Ectodermal cell (in vitro differentiated cells): ENCODE measurements around the gene ZNF717.

Experiments
- H3K27ac ChIP-seq: 2 replicates; pipeline ENCODE4 v1.7.0; 2013; ENCODE audit warnings: mild to moderate bottlenecking, low read depth, low read length; ENCODE audit not compliant: insufficient read depth, poor library complexity, severe bottlenecking
- H3K27me3 ChIP-seq: 2 replicates; pipeline ENCODE4 v1.7.0; 2013; ENCODE audit warnings: mild to moderate bottlenecking, low read length; ENCODE audit not compliant: insufficient read depth, control insufficient read depth, poor library complexity, severe bottlenecking
- H3K36me3 ChIP-seq: one replicate; pipeline ENCODE4 v1.7.0; 2013; ENCODE audit warnings: low read length; ENCODE audit not compliant: control insufficient read depth, insufficient read depth
- H3K4me1 ChIP-seq: one replicate; pipeline ENCODE4 v1.7.0; 2013; ENCODE audit warnings: low read length; ENCODE audit not compliant: control insufficient read depth, insufficient read depth
- H3K4me3 ChIP-seq: 2 replicates; pipeline ENCODE4 v1.7.0; 2013; ENCODE audit warnings: low read depth, low read length, control low read depth; ENCODE audit not compliant: insufficient read depth
- H3K9me3 ChIP-seq: 2 replicates; pipeline ENCODE4 v1.7.0; 2013; ENCODE audit warnings: mild to moderate bottlenecking, low read length, moderate library complexity; ENCODE audit not compliant: control insufficient read depth
- WGBS, 2 experiments: methylation state at CpG; one replicate each; pipeline ENCODE4 v1.1.7; 2013; ENCODE audit warnings: missing lambda C conversion rate in 2 of 2; 5-methylcytosine and 5-hydroxymethylcytosine counted together

The ZNF717 gene

DNA sequence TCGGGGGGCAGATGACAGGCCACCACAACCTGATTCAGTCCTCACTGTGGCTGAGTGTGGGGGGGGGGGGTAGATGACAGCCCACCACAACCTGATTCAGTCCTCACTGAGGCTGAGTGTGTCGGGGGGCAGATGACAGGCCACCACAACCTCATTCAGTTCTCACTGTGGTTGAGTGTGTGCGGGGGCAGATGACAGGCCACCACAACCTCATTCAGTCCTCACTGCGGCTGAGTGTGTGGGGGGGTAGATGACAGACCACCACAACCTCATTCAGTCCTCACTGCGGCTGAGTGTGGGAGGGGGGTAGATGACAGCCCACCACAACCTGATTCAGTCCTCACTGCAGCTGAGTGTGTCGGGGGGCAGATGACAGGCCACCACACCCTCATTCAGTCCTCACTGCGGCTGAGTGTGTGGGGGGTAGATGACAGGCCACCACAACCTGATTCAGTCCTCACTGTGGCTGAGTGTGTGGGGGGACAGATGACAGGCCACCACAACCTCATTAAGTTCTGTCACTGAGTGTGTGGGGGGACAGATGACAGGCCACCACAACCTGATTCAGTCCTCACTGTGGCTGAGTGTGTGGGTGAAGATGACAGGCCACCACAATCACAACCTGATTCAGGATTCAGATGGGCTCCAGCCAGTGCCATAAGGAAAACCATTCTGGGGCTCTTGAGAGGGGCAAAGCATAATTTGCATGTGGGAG, 16.9 kb downstream of the ZNF717 start:
- 87 to 96% methylated on average over 3 to 7 of the region's 7 CpGs for WGBS, 2 experiments
- Histone ChIP-seq H3K27me3 (no peaks in the 10 kb centered on the region), H3K27ac (no peak overlapping the region), H3K36me3 (peaks cover 8% of the 10 kb centered on the region), H3K9me3 (no peaks in the 10 kb centered on the region), H3K4me3 (no peak overlapping the region), H3K4me1 (no peaks in the 10 kb centered on the region)

DNA sequence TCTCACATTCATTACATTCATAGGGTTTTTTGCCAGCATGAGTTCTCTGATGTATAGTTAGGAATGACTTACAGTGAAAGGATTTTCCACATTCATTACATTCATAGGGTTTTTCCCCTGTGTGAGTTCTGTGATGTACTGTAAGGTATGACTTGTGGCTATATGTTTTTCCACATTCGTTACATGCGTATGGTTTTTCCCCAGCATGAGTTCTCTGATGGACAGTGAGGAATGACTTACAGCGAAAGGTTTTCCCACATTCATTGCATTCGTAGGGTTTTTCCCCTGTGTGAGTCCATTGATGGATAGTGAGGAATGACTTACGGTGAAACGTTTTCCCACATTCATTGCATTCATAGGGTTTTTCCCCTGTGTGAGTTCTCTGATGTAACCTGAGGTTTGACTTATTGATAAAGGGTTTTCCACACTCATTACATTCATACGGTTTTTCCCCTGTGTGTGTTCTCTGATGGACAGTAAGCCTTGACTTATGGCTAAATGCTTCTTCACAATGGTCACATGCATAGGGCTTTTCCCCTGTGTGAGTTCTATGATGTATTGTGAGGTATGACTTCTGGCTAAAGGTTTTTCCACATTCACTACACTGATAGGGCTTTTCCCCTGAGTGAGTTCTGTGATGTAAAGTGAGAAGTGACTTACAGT, 47.4 kb downstream of the ZNF717 start:
- H3K27ac ChIP-seq = no peak overlapping the region
- H3K4me1 ChIP-seq = no peaks in the 10 kb centered on the region
- H3K36me3 ChIP-seq = peaks cover 28% of the 10 kb centered on the region
- H3K27me3 ChIP-seq = no peaks in the 10 kb centered on the region
- peaks cover 7% of the 10 kb centered on the region for H3K9me3 ChIP-seq
- WGBS, 2 experiments = 84 to 93% methylated on average over 7 of the region's 7 CpGs
- no peak overlapping the region for H3K4me3 ChIP-seq

DNA sequence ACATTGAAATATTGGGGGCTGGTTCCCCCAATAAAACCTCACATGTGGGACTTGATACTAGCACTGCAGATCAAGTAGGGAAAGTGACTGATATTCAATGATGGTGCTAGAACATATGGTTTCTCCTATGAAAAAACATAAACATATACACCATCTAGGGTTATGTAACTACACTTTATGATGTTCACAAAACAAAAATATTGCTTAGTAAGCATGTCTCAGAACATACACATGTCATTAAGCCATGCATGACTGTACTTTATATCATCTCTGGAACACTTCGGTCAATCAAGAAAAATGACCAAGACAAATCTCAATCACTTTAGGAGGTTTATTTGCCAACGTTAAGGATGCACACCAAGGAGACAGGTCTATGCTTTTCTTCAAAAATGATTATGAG, 57.4 kb downstream of the ZNF717 start:
- Histone ChIP-seq H3K4me3 (no peak overlapping the region), H3K27me3 (no peaks in the 10 kb centered on the region), H3K9me3 (peaks cover 5% of the 10 kb centered on the region), H3K4me1 (no peaks in the 10 kb centered on the region), H3K36me3 (no peaks in the 10 kb centered on the region), H3K27ac (no peak overlapping the region)
- WGBS, 2 experiments = 89 to 94% methylated on average over 2 of the region's 2 CpGs

DNA sequence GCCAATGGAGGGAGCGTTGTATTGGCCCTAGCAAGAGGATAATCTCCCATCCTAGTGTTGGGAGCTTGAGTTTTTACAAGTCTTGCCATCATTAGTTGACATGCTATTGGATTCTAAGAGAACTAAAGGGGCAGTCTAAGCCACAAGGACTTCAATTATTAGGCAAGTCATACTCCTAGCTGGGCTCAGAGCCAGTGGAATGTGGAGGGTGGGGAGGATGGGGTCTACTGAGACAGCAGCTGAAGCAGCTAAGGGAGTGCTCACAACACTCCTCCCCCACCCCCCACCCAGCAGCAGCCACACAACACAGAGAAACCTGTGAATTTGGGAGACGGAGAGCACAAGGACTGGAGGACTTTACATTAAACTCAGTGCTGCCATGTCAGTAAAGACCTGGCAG, 93.3 kb downstream of the ZNF717 start:
- Histone ChIP-seq H3K27me3 (no peaks in the 10 kb centered on the region), H3K4me3 (no peak overlapping the region), H3K27ac (no peak overlapping the region), H3K9me3 (no peaks in the 10 kb centered on the region), H3K4me1 (no peaks in the 10 kb centered on the region), H3K36me3 (no peaks in the 10 kb centered on the region)
- 50 to 52% methylated on average over 2 of the region's 2 CpGs for WGBS, 2 experiments

DNA sequence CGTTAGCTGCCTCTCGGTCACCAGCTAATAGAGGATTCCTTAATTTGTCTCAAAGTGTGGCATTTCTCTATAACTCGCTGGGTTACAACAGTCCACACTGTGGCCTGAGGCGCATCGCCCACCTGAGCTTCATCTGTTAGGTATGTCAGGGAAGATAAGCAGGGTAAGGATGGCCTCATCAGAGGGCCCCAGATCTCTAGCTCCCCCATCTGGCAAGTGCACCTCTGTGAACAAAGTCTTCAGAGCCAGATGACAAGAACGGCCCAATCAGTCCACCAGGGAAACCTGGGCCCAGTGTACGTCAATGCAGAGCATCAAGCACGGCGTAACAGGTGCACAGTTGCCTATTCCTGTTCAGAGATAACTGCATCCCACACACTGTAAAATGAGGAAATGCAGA, 98.0 kb downstream of the ZNF717 start:
- Histone ChIP-seq H3K27me3 (no peaks in the 10 kb centered on the region), H3K27ac (no peak overlapping the region), H3K4me1 (no peaks in the 10 kb centered on the region), H3K36me3 (no peaks in the 10 kb centered on the region), H3K9me3 (no peaks in the 10 kb centered on the region), H3K4me3 (no peak overlapping the region)
- 90% methylated on average over 9 of the region's 9 CpGs for WGBS, 2 experiments
